H1 (cell line): ENCODE data around the gene PHC2. TPM values are rescaled to one million over a fixed set of nuclear protein-coding genes. Genes with fewer than 3 reads are reported as not detected.

ENCODE experiments used
- CTCF ChIA-PET: fragments of 300-600 bp; sonication (Branson Sonifier 250); formaldehyde crosslinking; loops from one replicate; lab custom pipeline; 2021; ENCODE audit not compliant: partially characterized antibody; lab: Charles Lee
- POLR2A ChIA-PET: fragments of 300-600 bp; sonication (Branson Sonifier 250); formaldehyde crosslinking; loops from one replicate; lab custom pipeline; 2021; ENCODE audit warnings: inconsistent platforms; ENCODE audit not compliant: partially characterized antibody; lab: Charles Lee
- DNase-seq, 2 experiments: peaks; one replicate each; pipeline versions ENCODE4 v3.0.0 to v3.0.0-alpha.2; 2010 to 2022; ENCODE audit warnings: low spot score in 2 of 2, low read depth in 1 of 2, mixed read lengths in 1 of 2
- FAIRE-seq: peaks from 2 replicates; lab custom pipeline; 2011; peaks lifted over from hg19 to GRCh38; lab: Jason Lieb, UNC
- H2AFZ ChIP-seq: 2 replicates; pipeline ENCODE4 v1.8.1; 2012; ENCODE audit warnings: low read length, inconsistent platforms
- H2AK5ac ChIP-seq: 2 replicates; pipeline ENCODE4 v1.6.1; 2013; ENCODE audit warnings: low read depth, low read length
- H2BK120ac ChIP-seq: replicated peaks from 2 replicates; pipeline ENCODE3; 2013; ENCODE audit warnings: low read depth, low read length, inconsistent platforms
- H2BK12ac ChIP-seq: 2 replicates; pipeline ENCODE4 v1.6.1; 2013; ENCODE audit warnings: low read depth, low read length
- H2BK15ac ChIP-seq: 2 replicates; pipeline ENCODE4 v1.6.1; 2013; ENCODE audit warnings: low read length
- H2BK20ac ChIP-seq: 2 replicates; pipeline ENCODE4 v1.6.1; 2013; ENCODE audit warnings: low read length
- H2BK5ac ChIP-seq: 2 replicates; pipeline ENCODE4 v1.6.1; 2013; ENCODE audit warnings: low read depth, low read length
- H3K14ac ChIP-seq: 2 replicates; pipeline ENCODE4 v1.6.1; 2013; ENCODE audit warnings: inconsistent platforms; ENCODE audit not compliant: insufficient read length
- H3K18ac ChIP-seq: 2 replicates; pipeline ENCODE4 v1.6.1; 2013; ENCODE audit warnings: low read length; ENCODE audit errors: extremely low read depth
- H3K23ac ChIP-seq: 2 replicates; pipeline ENCODE4 v1.6.1; 2013; ENCODE audit warnings: inconsistent platforms; ENCODE audit not compliant: insufficient read length
- H3K23me2 ChIP-seq: 2 replicates; pipeline ENCODE4 v1.6.1; 2013; ENCODE audit warnings: low read depth, low read length
- H3K27ac ChIP-seq: 2 replicates; pipeline ENCODE4 v1.6.1; 2011; ENCODE audit warnings: low read depth, low read length, inconsistent platforms
- H3K27me3 ChIP-seq, 4 experiments: replicated peaks in 1 of 4; 1 replicate in 1 of 4; 2 replicates in 3 of 4; pipeline versions ENCODE4 v1.6.1 to v1.8.1; 2011 to 2013; ENCODE audit warnings: low read length in 3 of 4, mild to moderate bottlenecking in 3 of 4, inconsistent platforms in 2 of 4, mixed read lengths in 2 of 4, moderate library complexity in 1 of 4; ENCODE audit not compliant: control insufficient read depth in 3 of 4, insufficient read depth in 3 of 4; ENCODE audit errors: extremely low read depth in 1 of 4
- H3K36me3 ChIP-seq, 4 experiments: 2 replicates each; pipeline versions ENCODE4 v1.6.1 to v1.8.1; 2011 to 2013; ENCODE audit warnings: mild to moderate bottlenecking in 4 of 4, low read length in 3 of 4, moderate library complexity in 2 of 4, control low read depth in 1 of 4, inconsistent platforms in 1 of 4; ENCODE audit not compliant: insufficient read depth in 4 of 4, control insufficient read depth in 2 of 4
- H3K4ac ChIP-seq: replicated peaks from 2 replicates; pipeline ENCODE3; 2013; ENCODE audit warnings: low read length, low read depth, mixed read lengths, inconsistent platforms; ENCODE audit not compliant: insufficient read length
- H3K4me1 ChIP-seq, 4 experiments: replicated peaks in 1 of 4; 1 replicate in 1 of 4; 2 replicates in 3 of 4; pipeline versions ENCODE4 v1.6.1 to v1.8.1; 2011 to 2013; ENCODE audit warnings: low read length in 3 of 4, inconsistent platforms in 2 of 4, mixed read lengths in 1 of 4; ENCODE audit not compliant: insufficient read depth in 4 of 4, control insufficient read depth in 3 of 4
- H3K4me2 ChIP-seq, 2 experiments: 2 replicates each; pipeline versions ENCODE4 v1.6.1 to v1.8.1; 2011 to 2013; ENCODE audit warnings: low read depth in 2 of 2, low read length in 2 of 2, control low read depth in 1 of 2, inconsistent platforms in 1 of 2, mild to moderate bottlenecking in 1 of 2; ENCODE audit not compliant: insufficient read depth in 1 of 2
- H3K4me3 ChIP-seq, 4 experiments: fragments of 200-600, 300-600 bp in 1 of 4; sonication (generic), shearing (Covaris generic), sonication (Bioruptor Twin) in 1 of 4; 2 replicates each; pipeline versions ENCODE4 v1.5.1 to v1.8.1; 2011 to 2016; ENCODE audit warnings: low read length in 4 of 4, low read depth in 3 of 4, control low read depth in 2 of 4, inconsistent platforms in 2 of 4, mild to moderate bottlenecking in 2 of 4, mixed read lengths in 1 of 4, moderate library complexity in 1 of 4; ENCODE audit not compliant: insufficient read depth in 2 of 4; ENCODE audit errors: extremely low read depth in 1 of 4
- H3K56ac ChIP-seq: replicated peaks from 2 replicates; pipeline ENCODE3; 2013; ENCODE audit warnings: low read depth, mild to moderate bottlenecking, mixed read lengths, low read length, inconsistent platforms; ENCODE audit not compliant: insufficient read length
- H3K79me1 ChIP-seq: 2 replicates; pipeline ENCODE4 v1.6.1; 2013; ENCODE audit warnings: low read depth, low read length, control low read depth
- H3K79me2 ChIP-seq, 2 experiments: 2 replicates each; pipeline versions ENCODE4 v1.6.1 to v1.8.1; 2012 to 2013; ENCODE audit warnings: low read length in 2 of 2, mild to moderate bottlenecking in 2 of 2, inconsistent platforms in 1 of 2; ENCODE audit not compliant: insufficient read depth in 2 of 2, control insufficient read depth in 1 of 2
- H3K9ac ChIP-seq, 4 experiments: replicated peaks in 1 of 4; 1 replicate in 1 of 4; 2 replicates in 3 of 4; pipeline versions ENCODE4 v1.6.1 to v1.8.1; 2011 to 2013; ENCODE audit warnings: low read depth in 3 of 4, low read length in 3 of 4, control low read depth in 2 of 4, mild to moderate bottlenecking in 2 of 4, moderate library complexity in 2 of 4, inconsistent platforms in 1 of 4; ENCODE audit errors: extremely low read depth in 1 of 4
- H3K9me3 ChIP-seq, 2 experiments: 2 replicates each; pipeline versions ENCODE4 v1.6.1 to v1.8.1; 2012 to 2013; ENCODE audit warnings: mild to moderate bottlenecking in 2 of 2, moderate library complexity in 2 of 2, control low read depth in 1 of 2, inconsistent platforms in 1 of 2, low read depth in 1 of 2, low read length in 1 of 2, mixed read lengths in 1 of 2; ENCODE audit not compliant: insufficient read depth in 2 of 2
- H4K20me1 ChIP-seq, 2 experiments: replicated peaks in 1 of 2; 2 replicates each; pipeline versions ENCODE3 to v1.8.1; 2011 to 2013; ENCODE audit warnings: inconsistent platforms in 2 of 2, low read length in 2 of 2, mild to moderate bottlenecking in 1 of 2; ENCODE audit not compliant: insufficient read depth in 2 of 2, control insufficient read depth in 1 of 2
- H4K5ac ChIP-seq: 2 replicates; pipeline ENCODE4 v1.6.1; 2013; ENCODE audit warnings: low read length, low read depth, mixed read lengths, inconsistent platforms; ENCODE audit not compliant: insufficient read length
- H4K8ac ChIP-seq: 2 replicates; pipeline ENCODE4 v1.8.0; 2013; ENCODE audit warnings: mild to moderate bottlenecking, moderate library complexity, low read length, inconsistent platforms; ENCODE audit not compliant: insufficient read depth; ENCODE audit errors: extremely low read depth
- H4K91ac ChIP-seq: replicated peaks from 2 replicates; pipeline ENCODE3; 2013; ENCODE audit warnings: low read length, mixed read lengths, inconsistent platforms; ENCODE audit not compliant: insufficient read length
- BACH1 ChIP-seq: IDR thresholded peaks from 2 replicates; pipeline ENCODE4 v1.6.1; 2012; ENCODE audit warnings: low read length, improper control_type of control experiment
- BCL11A ChIP-seq, 2 experiments: IDR thresholded peaks; one replicate each; pipeline ENCODE4 v1.6.1; 2011; ENCODE audit warnings: low read depth in 2 of 2, low read length in 2 of 2, mild to moderate bottlenecking in 2 of 2
- CHD1 ChIP-seq: IDR thresholded peaks from 2 replicates; pipeline ENCODE4 v1.6.1; 2012; ENCODE audit warnings: low read depth, low read length, improper control_type of control experiment
- SP2 ChIP-seq: IDR thresholded peaks from 2 replicates; pipeline ENCODE4 v1.6.1; 2012; ENCODE audit warnings: mild to moderate bottlenecking, low read length, inconsistent platforms
- TCF12 ChIP-seq: IDR thresholded peaks from 2 replicates; pipeline ENCODE4 v1.6.1; 2011; ENCODE audit warnings: low read depth, mild to moderate bottlenecking, low read length
- WGBS, 2 experiments: shearing (Covaris generic) in 1 of 2; methylation state at CpG; one replicate each; pipeline versions ENCODE4 v1.1.6 to v1.1.7; 2013 to 2015; ENCODE audit warnings: low lambda C conversion rate in 2 of 2, mixed read lengths in 2 of 2, inconsistent platforms in 1 of 2, low coverage in 1 of 2, missing lambda C conversion rate in 1 of 2; ENCODE audit not compliant: insufficient replicate concordance in 2 of 2, insufficient coverage in 1 of 2, insufficient read length in 1 of 2; ENCODE audit errors: extremely low coverage in 1 of 2, missing lambda C conversion rate in 1 of 2; 5-methylcytosine and 5-hydroxymethylcytosine counted together
- polyA plus RNA-seq, 7 experiments: library from polyadenylated mRNA; depleted of rRNA in 3 of 7; stranded (reverse) in 5 of 7; unstranded in 2 of 7; fragments of >200 nt in 5 of 7; fragments of 200-250 nt in 2 of 7; gene quantifications; 1 replicate in 5 of 7; 2 replicates in 1 of 7; 4 replicates in 1 of 7; pipeline versions ENCODE4 v1.2.1 to v1.2.3, GENCODE V29; 2011 to 2013; ENCODE audit warnings: missing spikeins in 2 of 7, mixed read lengths in 2 of 7
- total RNA-seq: library from RNA; stranded (reverse); fragmentation: NEBNext Ultra II Directional; extraction: Animal tissue kit (Norgen Biotek cat#: 25700); gene quantifications from 2 replicates; pipeline ENCODE4 v1.2.1, GENCODE V29; 2021

PHC2 gene
- total and polyA plus RNA-seq, 2 of the 8 experiments (the other 6 are each of a cell fraction or from before 2014, with no cell fraction given), result 5.6 to 14.2 TPM

- DNase-seq, result no peak
Observed at GRCh38 chr1:33319949-33320618, 110.8 kb downstream of the PHC2 start.

More at GRCh38 chr1:33319949-33320618, 110.8 kb downstream of the PHC2 start:
- Histone ChIP-seq H2AFZ (no peak overlapping the region), H3K79me2 (no peaks in the 10 kb centered on the region), H3K4ac (no peak overlapping the region), H3K23me2 (no peaks in the 10 kb centered on the region), H4K5ac (no peak overlapping the region), H2AK5ac (no peak overlapping the region), H3K4me3 (no peak overlapping the region), H3K36me3 (0 out of 8 replicates have a peak, but pooled peaks cover 0 to 4% (median 0%) of the 10 kb centered on the region in 4 experiments), H2BK5ac (no peak overlapping the region), H3K27me3 (no peaks in the 10 kb centered on the region), H3K79me1 (no peaks in the 10 kb centered on the region), H4K8ac (no peak overlapping the region), H2BK12ac (no peak overlapping the region), H3K9me3 (no peaks in the 10 kb centered on the region), H2BK120ac (no peak overlapping the region), H3K18ac (no peak overlapping the region), H3K56ac (no peak overlapping the region), H2BK15ac (no peak overlapping the region), H3K27ac (no peak overlapping the region), H3K14ac (no peak overlapping the region), H3K4me1 (no peaks in the 10 kb centered on the region), H3K23ac (no peak overlapping the region), H3K4me2 (no peak overlapping the region), H4K91ac (no peak overlapping the region)
- POLR2A ChIA-PET, result interaction anchor here (1.4 kb wide), 1 partner anchor 44 kb away, joined by 3 read pairs; no protein-coding TSS in a partner anchor
- CTCF ChIA-PET, result interaction anchor here (0.7 to 3.9 kb wide), 14 partner anchors 10 to 1144 kb away, joined by 3 to 32 read pairs (median 4); no protein-coding TSS in a partner anchor
- WGBS, 2 experiments, result 88% methylated on average over 12 of the region's 12 CpGs; no CpG with 5 or more reads in 1 of the 2 experiments
- TF ChIP-seq CHD1 (no peak), BACH1 (no peak), BCL11A (IDR thresholded peaks at IDR 0.05; ENCODE audit: low read depth in 2 of 2, low read length in 2 of 2) (no peak), SP2 (no peak), TCF12 (no peak)
- TF ChIP-seq, all 59 proteins: peak for 0
- peaks cover 0 to 2% of the 10 kb centered on the region in 2 experiments for H4K20me1 ChIP-seq
- no peak overlapping the region for H2BK20ac ChIP-seq
- FAIRE-seq, result no peak
- H3K9ac ChIP-seq, result no peak overlapping the region
